GM21825 (cell line): ENCODE measurements around the gene MTERF1.

Experiments used
- ATAC-seq: cut with Tn5 transposase; IDR thresholded peaks from one replicate; pipeline ENCODE4 v1.9.1; 2021; ENCODE audit warnings: mild to moderate bottlenecking, moderate library complexity; ENCODE audit not compliant: unreplicated experiment

MTERF1 gene

DNA sequence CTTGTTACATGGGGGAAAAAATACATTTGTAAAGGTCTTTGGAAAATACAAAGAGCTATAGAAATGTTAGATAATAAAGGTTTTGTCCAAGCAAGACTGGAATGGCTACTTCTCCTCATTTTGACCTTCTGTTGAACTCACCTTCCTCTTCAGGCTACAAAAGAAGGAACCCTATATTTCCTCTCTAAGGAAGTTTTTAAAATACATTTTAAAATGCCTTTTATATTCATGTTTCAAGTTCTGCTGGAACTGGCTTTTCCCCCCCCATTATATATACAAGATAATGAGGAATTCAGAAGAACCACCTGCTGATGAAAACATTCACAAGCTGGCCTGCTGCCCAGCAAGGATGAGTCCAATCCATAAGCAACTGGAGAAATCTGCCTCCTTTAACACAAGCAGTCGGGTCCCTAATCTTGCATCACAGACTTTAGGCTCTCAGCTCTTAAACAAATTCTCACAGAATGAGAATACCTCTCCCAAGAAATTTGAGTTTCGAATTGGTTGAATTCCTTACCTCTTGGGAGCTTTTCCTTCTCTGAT, 44.6 kb downstream of the MTERF1 start:
- ATAC-seq, result no peak

- ATAC-seq, result no peak
Observed at GRCh38 chr7:91835091-91835825, 45.2 kb downstream of the MTERF1 start.

DNA sequence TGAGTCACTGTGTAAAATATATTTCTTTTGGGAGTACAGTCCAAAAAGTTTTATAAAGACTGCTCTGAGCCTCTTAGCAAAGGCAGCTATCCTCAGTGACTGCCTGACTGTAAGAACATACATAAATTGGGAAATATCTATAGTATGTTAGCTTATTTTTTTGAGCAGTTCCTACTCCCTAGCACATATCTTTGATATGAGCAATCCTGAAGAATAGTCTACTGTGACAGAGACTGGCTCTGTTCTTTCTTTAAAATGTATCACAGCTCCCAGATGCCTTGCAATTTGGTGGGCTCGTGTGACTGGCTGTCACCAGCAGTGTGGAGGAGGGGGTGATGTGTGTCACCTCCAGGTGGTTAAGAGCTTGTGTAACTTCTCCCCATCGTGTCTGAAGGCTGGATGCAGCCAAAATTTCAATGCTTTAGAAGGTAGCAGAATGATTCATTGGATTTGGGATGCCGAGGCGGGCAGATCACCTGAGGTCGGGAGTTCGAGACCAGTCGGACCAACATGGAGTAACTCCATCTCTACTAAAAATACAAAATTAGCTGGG, 47.9 kb downstream of the MTERF1 start:
- no peak for ATAC-seq

- no peak for ATAC-seq
Observed at GRCh38 chr7:91827169-91827568, 53.3 kb downstream of the MTERF1 start.

DNA sequence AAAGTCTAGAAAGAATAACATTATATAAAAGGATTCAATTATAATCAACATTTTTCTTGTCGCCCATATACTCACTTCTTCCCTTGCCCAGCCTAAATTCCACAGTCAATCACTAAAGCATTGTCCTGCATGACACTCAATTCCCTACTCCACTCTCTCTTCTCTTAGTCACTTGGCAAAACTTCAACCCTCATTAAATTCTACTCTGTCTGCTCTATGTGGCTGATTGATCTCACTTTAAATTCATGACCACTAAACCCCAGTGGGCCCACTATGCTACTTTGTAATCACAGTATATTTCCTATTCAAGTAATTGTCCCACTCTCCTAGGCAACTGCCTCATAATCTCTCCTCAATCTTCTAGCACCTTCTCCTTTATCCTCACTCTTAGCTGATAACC, 54.1 kb downstream of the MTERF1 start:
- no peak for ATAC-seq

DNA sequence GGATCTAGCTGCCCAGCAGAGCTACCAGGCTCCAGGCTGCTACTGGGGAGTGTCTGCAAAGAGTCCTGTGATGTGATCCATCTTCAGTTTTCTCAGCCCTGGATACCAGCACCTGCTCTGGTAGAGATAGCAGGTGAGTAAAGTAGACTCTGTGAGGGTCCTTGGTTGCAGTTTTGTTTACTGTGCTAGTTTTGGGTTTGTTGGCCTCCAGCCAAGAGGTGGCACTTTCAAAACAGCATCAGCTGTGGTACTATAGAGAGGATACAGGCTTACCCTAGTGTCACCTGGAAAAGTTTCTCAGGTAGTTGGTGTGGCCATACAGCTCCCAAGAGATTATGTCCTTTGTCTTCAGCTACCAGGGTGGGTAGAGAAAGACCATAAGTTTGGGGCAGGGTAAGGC, 56.3 kb downstream of the MTERF1 start:
- no peak for ATAC-seq
